WTC11 (cell line): ENCODE measurements around the gene FEM1B. TPM values are rescaled to one million over a fixed set of nuclear protein-coding genes. Genes with fewer than 3 reads are reported as not detected.

Experiments
- ATAC-seq: fragments of 200-7000 bp; cut with Tn5 transposase; 2 replicates; pipeline ENCODE4 v1.10.0; 2021; ENCODE audit warnings: mild to moderate bottlenecking, moderate library complexity
- CTCF ChIA-PET: fragments of 300-600 bp; sonication (Branson Sonifier 250); formaldehyde crosslinking; loops from one replicate; lab custom pipeline; 2021; ENCODE audit warnings: antibody characterized with exemption; lab: Charles Lee
- POLR2A ChIA-PET: fragments of 350-600 bp; sonication (Branson Sonifier 250); formaldehyde crosslinking; loops from one replicate; lab custom pipeline; 2021; ENCODE audit warnings: antibody characterized with exemption; lab: Charles Lee
- DNase-seq: peaks from one replicate; pipeline ENCODE4 v3.0.0; 2021; ENCODE audit warnings: low spot score
- H3K27ac Mint-ChIP-seq: 2 replicates; pipeline ENCODE4 v1.8.0; 2021; ENCODE audit warnings: mixed read lengths
- H3K27me3 Mint-ChIP-seq: 2 replicates; pipeline ENCODE4 v1.8.0; 2021; ENCODE audit warnings: low read depth, mild to moderate bottlenecking, moderate library complexity, mixed read lengths
- H3K36me3 Mint-ChIP-seq: 2 replicates; pipeline ENCODE4 v1.8.0; 2021; ENCODE audit warnings: mixed read lengths
- H3K4me1 Mint-ChIP-seq: 2 replicates; pipeline ENCODE4 v1.8.0; 2022; ENCODE audit warnings: mixed read lengths
- H3K4me3 Mint-ChIP-seq: 2 replicates; pipeline ENCODE4 v1.8.0; 2021; ENCODE audit warnings: mild to moderate bottlenecking, moderate library complexity, mixed read lengths
- H3K9me3 Mint-ChIP-seq: 2 replicates; pipeline ENCODE4 v1.8.0; 2021; ENCODE audit warnings: mixed read lengths
- ARID4B ChIP-seq: sonication (generic); formaldehyde crosslinking; IDR thresholded peaks from 2 replicates; pipeline ENCODE4 v1.8.0; 2023; ENCODE audit warnings: missing genetic modification reagents, mild to moderate bottlenecking, borderline replicate concordance
- ATF2 ChIP-seq: sonication (generic); formaldehyde crosslinking; IDR thresholded peaks from 2 replicates; pipeline ENCODE4 v1.8.1; 2022; ENCODE audit warnings: low read depth, missing genetic modification reagents, borderline replicate concordance
- CREB1 ChIP-seq: sonication (generic); formaldehyde crosslinking; IDR thresholded peaks from 2 replicates; pipeline ENCODE4 v1.8.0; 2023; ENCODE audit warnings: mild to moderate bottlenecking, missing genetic modification reagents
- E2F4 ChIP-seq: sonication (generic); formaldehyde crosslinking; IDR thresholded peaks from 2 replicates; pipeline ENCODE4 v1.8.1; 2022; ENCODE audit warnings: low read depth, mild to moderate bottlenecking, moderate library complexity, missing genetic modification reagents, borderline replicate concordance
- E2F5 ChIP-seq: sonication (generic); formaldehyde crosslinking; IDR thresholded peaks from 2 replicates; pipeline ENCODE4 v1.8.1; 2022; ENCODE audit warnings: mild to moderate bottlenecking, moderate library complexity, missing genetic modification reagents
- ETV6 ChIP-seq: sonication (generic); formaldehyde crosslinking; IDR thresholded peaks from 2 replicates; pipeline ENCODE4 v1.8.1; 2022; ENCODE audit warnings: mild to moderate bottlenecking, missing genetic modification reagents
- GABPB1 ChIP-seq: sonication (generic); formaldehyde crosslinking; IDR thresholded peaks from 2 replicates; pipeline ENCODE4 v1.8.1; 2023; ENCODE audit warnings: mild to moderate bottlenecking, missing genetic modification reagents
- GTF2I ChIP-seq: fragments of 250-450 bp; sonication (Bioruptor Pico); conservative IDR thresholded peaks from 2 replicates; pipeline ENCODE4 v1.4.0; 2021; ENCODE audit warnings: mild to moderate bottlenecking
- IRF2 ChIP-seq: sonication (generic); formaldehyde crosslinking; IDR thresholded peaks from 2 replicates; pipeline ENCODE4 v1.8.0; 2022; ENCODE audit warnings: low read depth, missing genetic modification reagents, borderline replicate concordance
- MAX ChIP-seq: sonication (generic); formaldehyde crosslinking; IDR thresholded peaks from 2 replicates; pipeline ENCODE4 v1.8.0; 2022; ENCODE audit warnings: mild to moderate bottlenecking, missing genetic modification reagents
- NFYB ChIP-seq: sonication (generic); formaldehyde crosslinking; conservative IDR thresholded peaks from 2 replicates; pipeline ENCODE4 v1.8.0; 2022; ENCODE audit warnings: low read depth, missing genetic modification reagents
- SMAD3 ChIP-seq: sonication (generic); formaldehyde crosslinking; IDR thresholded peaks from 2 replicates; pipeline ENCODE4 v1.8.0; 2022; ENCODE audit warnings: missing genetic modification reagents, mild to moderate bottlenecking, borderline replicate concordance
- TEAD4 ChIP-seq: sonication (generic); formaldehyde crosslinking; IDR thresholded peaks from 2 replicates; pipeline ENCODE4 v1.8.0; 2022; ENCODE audit warnings: mild to moderate bottlenecking, missing genetic modification reagents
- ZBTB21 ChIP-seq: sonication (generic); formaldehyde crosslinking; IDR thresholded peaks from 2 replicates; pipeline ENCODE4 v1.8.1; 2023; ENCODE audit warnings: mild to moderate bottlenecking, missing genetic modification reagents, borderline replicate concordance
- ZBTB43 ChIP-seq: sonication (generic); formaldehyde crosslinking; IDR thresholded peaks from 2 replicates; pipeline ENCODE4 v1.8.1; 2023; ENCODE audit warnings: mild to moderate bottlenecking, missing genetic modification reagents
- ZMAT4 ChIP-seq: fragments of 250-450 bp; sonication (Bioruptor Pico); IDR thresholded peaks from 2 replicates; pipeline ENCODE4 v1.9.0; 2021; ENCODE audit warnings: mild to moderate bottlenecking
- ZNF263 ChIP-seq: sonication (generic); formaldehyde crosslinking; IDR thresholded peaks from 2 replicates; pipeline ENCODE4 v1.8.1; 2022; ENCODE audit warnings: low read depth, mild to moderate bottlenecking, moderate library complexity, missing genetic modification reagents
- ZNF416 ChIP-seq: fragments of 250-450 bp; sonication (Bioruptor Pico); IDR thresholded peaks from 2 replicates; pipeline ENCODE4 v1.9.0; 2021; ENCODE audit warnings: mild to moderate bottlenecking, inconsistent platforms
- ZNF532 ChIP-seq: fragments of 250-450 bp; sonication (Bioruptor Pico); IDR thresholded peaks from 2 replicates; pipeline ENCODE4 v1.9.0; 2021; ENCODE audit warnings: mild to moderate bottlenecking, borderline replicate concordance
- ZSCAN18 ChIP-seq: fragments of 250-450 bp; sonication (Bioruptor Pico); IDR thresholded peaks from 2 replicates; pipeline ENCODE4 v2.1.2; 2022; ENCODE audit warnings: mild to moderate bottlenecking, moderate library complexity
- total RNA-seq: library from RNA; stranded (reverse); gene quantifications from 3 replicates; pipeline ENCODE4 v1.2.3, GENCODE V29; 2021

Gene FEM1B
- total RNA-seq, 1 experiment from 2014 or later, result 64.8 TPM

- no peak overlapping the region for H3K27ac Mint-ChIP-seq
Measured at GRCh38 chr15:68305420-68305871, 27.9 kb downstream of the FEM1B start.

More at GRCh38 chr15:68305420-68305871, 27.9 kb downstream of the FEM1B start:
- Mint-ChIP-seq H3K27me3 (no peaks in the 10 kb centered on the region), H3K9me3 (no peaks in the 10 kb centered on the region), H3K36me3 (no peaks in the 10 kb centered on the region), H3K4me1 (peaks cover 39% of the 10 kb centered on the region), H3K4me3 (no peak overlapping the region)
- DNase-seq, result no peak
- TF ChIP-seq IRF2 (CRISPR knock-in tag), result no peak
- no peak for TF ChIP-seq ZNF532 (CRISPR knock-in tag)
- no peak for TF ChIP-seq GTF2I
- TF ChIP-seq ZBTB21 (CRISPR knock-in tag), result no peak
- no peak for TF ChIP-seq MAX (CRISPR knock-in tag)
- TF ChIP-seq ZNF263 (CRISPR knock-in tag), result no peak
- TF ChIP-seq ARID4B (CRISPR knock-in tag), result no peak
- TF ChIP-seq GABPB1 (CRISPR knock-in tag), result no peak
- no peak for TF ChIP-seq ZNF416
- TF ChIP-seq TEAD4 (CRISPR knock-in tag), result no peak
- no peak for TF ChIP-seq ZMAT4
- no peak for TF ChIP-seq CREB1 (CRISPR knock-in tag)
- TF ChIP-seq ATF2 (CRISPR knock-in tag), result no peak
- no peak for TF ChIP-seq ZBTB43 (CRISPR knock-in tag)
- TF ChIP-seq ETV6 (CRISPR knock-in tag), result no peak
- no peak for TF ChIP-seq SMAD3 (CRISPR knock-in tag)
- TF ChIP-seq NFYB (CRISPR knock-in tag), result no peak
- no peak for TF ChIP-seq ZSCAN18 (CRISPR knock-in tag)
- TF ChIP-seq E2F4, result no peak
- no peak for TF ChIP-seq E2F5 (CRISPR knock-in tag)
- ChIA-PET POLR2A (no interaction called here), CTCF (interaction anchor here (0.7 to 7.5 kb wide), 26 partner anchors 10 to 619 kb away, joined by 3 to 218 read pairs (median 11); partner anchors contain the start of gene FEM1B)
- ATAC-seq, result no peak
